ENCODE results near the gene COL4A2.

DNA sequence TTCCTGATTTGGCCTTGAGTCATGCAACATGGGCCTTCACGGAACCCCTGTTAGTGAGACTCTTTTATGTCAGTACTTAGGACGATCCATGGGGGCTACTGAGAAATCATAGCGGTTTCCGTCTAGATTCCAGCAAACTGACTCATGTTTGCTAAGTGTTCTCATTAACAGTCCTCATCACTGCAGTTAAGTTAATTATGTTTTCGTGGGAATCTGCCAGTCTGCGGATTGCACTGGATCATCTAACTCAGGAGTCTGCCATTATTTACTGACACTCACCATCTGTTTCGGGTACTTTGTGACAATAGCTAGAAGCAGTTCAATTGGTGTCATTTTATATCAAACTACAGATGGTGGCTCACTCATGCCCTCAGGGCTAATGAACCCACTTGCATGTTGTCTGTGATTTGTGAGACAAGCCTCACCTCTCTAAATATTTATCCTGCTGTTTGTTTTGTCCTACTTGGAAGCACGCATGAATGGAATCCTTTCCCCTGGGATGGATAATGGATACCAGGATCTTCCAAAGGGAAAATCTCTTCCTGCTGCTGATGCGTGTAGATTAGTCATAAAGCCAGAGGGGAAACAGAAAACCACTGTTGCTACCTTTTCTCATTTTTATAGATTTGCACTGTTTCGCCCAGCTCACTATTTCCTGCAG, 192.7 kb downstream of the COL4A2 start:
- TF ChIP-seq, protein P1, sequence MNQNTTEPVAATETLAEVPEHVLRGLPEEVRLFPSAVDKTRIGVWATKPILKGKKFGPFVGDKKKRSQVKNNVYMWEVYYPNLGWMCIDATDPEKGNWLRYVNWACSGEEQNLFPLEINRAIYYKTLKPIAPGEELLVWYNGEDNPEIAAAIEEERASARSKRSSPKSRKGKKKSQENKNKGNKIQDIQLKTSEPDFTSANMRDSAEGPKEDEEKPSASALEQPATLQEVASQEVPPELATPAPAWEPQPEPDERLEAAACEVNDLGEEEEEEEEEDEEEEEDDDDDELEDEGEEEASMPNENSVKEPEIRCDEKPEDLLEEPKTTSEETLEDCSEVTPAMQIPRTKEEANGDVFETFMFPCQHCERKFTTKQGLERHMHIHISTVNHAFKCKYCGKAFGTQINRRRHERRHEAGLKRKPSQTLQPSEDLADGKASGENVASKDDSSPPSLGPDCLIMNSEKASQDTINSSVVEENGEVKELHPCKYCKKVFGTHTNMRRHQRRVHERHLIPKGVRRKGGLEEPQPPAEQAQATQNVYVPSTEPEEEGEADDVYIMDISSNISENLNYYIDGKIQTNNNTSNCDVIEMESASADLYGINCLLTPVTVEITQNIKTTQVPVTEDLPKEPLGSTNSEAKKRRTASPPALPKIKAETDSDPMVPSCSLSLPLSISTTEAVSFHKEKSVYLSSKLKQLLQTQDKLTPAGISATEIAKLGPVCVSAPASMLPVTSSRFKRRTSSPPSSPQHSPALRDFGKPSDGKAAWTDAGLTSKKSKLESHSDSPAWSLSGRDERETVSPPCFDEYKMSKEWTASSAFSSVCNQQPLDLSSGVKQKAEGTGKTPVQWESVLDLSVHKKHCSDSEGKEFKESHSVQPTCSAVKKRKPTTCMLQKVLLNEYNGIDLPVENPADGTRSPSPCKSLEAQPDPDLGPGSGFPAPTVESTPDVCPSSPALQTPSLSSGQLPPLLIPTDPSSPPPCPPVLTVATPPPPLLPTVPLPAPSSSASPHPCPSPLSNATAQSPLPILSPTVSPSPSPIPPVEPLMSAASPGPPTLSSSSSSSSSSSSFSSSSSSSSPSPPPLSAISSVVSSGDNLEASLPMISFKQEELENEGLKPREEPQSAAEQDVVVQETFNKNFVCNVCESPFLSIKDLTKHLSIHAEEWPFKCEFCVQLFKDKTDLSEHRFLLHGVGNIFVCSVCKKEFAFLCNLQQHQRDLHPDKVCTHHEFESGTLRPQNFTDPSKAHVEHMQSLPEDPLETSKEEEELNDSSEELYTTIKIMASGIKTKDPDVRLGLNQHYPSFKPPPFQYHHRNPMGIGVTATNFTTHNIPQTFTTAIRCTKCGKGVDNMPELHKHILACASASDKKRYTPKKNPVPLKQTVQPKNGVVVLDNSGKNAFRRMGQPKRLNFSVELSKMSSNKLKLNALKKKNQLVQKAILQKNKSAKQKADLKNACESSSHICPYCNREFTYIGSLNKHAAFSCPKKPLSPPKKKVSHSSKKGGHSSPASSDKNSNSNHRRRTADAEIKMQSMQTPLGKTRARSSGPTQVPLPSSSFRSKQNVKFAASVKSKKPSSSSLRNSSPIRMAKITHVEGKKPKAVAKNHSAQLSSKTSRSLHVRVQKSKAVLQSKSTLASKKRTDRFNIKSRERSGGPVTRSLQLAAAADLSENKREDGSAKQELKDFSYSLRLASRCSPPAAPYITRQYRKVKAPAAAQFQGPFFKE (tag by site-specific recombination; IDR thresholded peaks at IDR 0.05; ENCODE audit: borderline replicate concordance), result no peak
- TF ChIP-seq, protein P2, sequence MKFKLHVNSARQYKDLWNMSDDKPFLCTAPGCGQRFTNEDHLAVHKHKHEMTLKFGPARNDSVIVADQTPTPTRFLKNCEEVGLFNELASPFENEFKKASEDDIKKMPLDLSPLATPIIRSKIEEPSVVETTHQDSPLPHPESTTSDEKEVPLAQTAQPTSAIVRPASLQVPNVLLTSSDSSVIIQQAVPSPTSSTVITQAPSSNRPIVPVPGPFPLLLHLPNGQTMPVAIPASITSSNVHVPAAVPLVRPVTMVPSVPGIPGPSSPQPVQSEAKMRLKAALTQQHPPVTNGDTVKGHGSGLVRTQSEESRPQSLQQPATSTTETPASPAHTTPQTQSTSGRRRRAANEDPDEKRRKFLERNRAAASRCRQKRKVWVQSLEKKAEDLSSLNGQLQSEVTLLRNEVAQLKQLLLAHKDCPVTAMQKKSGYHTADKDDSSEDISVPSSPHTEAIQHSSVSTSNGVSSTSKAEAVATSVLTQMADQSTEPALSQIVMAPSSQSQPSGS (tag by site-specific recombination; IDR thresholded peaks at IDR 0.05; ENCODE audit: low read depth), result no peak
- no peak for TF ChIP-seq FEZF1 (tag by site-specific recombination; IDR thresholded peaks at IDR 0.05)
- TF ChIP-seq, protein P3, sequence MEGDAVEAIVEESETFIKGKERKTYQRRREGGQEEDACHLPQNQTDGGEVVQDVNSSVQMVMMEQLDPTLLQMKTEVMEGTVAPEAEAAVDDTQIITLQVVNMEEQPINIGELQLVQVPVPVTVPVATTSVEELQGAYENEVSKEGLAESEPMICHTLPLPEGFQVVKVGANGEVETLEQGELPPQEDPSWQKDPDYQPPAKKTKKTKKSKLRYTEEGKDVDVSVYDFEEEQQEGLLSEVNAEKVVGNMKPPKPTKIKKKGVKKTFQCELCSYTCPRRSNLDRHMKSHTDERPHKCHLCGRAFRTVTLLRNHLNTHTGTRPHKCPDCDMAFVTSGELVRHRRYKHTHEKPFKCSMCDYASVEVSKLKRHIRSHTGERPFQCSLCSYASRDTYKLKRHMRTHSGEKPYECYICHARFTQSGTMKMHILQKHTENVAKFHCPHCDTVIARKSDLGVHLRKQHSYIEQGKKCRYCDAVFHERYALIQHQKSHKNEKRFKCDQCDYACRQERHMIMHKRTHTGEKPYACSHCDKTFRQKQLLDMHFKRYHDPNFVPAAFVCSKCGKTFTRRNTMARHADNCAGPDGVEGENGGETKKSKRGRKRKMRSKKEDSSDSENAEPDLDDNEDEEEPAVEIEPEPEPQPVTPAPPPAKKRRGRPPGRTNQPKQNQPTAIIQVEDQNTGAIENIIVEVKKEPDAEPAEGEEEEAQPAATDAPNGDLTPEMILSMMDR (tag by site-specific recombination; IDR thresholded peaks at IDR 0.05), result no peak
- TF ChIP-seq, protein P4, sequence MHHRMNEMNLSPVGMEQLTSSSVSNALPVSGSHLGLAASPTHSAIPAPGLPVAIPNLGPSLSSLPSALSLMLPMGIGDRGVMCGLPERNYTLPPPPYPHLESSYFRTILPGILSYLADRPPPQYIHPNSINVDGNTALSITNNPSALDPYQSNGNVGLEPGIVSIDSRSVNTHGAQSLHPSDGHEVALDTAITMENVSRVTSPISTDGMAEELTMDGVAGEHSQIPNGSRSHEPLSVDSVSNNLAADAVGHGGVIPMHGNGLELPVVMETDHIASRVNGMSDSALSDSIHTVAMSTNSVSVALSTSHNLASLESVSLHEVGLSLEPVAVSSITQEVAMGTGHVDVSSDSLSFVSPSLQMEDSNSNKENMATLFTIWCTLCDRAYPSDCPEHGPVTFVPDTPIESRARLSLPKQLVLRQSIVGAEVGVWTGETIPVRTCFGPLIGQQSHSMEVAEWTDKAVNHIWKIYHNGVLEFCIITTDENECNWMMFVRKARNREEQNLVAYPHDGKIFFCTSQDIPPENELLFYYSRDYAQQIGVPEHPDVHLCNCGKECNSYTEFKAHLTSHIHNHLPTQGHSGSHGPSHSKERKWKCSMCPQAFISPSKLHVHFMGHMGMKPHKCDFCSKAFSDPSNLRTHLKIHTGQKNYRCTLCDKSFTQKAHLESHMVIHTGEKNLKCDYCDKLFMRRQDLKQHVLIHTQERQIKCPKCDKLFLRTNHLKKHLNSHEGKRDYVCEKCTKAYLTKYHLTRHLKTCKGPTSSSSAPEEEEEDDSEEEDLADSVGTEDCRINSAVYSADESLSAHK (tag by site-specific recombination; IDR thresholded peaks at IDR 0.05), result no peak
- no peak for TF ChIP-seq ZNF341 (tag by site-specific recombination; IDR thresholded peaks at IDR 0.05; ENCODE audit: low read depth)
- TF ChIP-seq ZNF777 (tag by site-specific recombination; IDR thresholded peaks at IDR 0.05; ENCODE audit: borderline replicate concordance), result no peak
- TF ChIP-seq, protein P5, sequence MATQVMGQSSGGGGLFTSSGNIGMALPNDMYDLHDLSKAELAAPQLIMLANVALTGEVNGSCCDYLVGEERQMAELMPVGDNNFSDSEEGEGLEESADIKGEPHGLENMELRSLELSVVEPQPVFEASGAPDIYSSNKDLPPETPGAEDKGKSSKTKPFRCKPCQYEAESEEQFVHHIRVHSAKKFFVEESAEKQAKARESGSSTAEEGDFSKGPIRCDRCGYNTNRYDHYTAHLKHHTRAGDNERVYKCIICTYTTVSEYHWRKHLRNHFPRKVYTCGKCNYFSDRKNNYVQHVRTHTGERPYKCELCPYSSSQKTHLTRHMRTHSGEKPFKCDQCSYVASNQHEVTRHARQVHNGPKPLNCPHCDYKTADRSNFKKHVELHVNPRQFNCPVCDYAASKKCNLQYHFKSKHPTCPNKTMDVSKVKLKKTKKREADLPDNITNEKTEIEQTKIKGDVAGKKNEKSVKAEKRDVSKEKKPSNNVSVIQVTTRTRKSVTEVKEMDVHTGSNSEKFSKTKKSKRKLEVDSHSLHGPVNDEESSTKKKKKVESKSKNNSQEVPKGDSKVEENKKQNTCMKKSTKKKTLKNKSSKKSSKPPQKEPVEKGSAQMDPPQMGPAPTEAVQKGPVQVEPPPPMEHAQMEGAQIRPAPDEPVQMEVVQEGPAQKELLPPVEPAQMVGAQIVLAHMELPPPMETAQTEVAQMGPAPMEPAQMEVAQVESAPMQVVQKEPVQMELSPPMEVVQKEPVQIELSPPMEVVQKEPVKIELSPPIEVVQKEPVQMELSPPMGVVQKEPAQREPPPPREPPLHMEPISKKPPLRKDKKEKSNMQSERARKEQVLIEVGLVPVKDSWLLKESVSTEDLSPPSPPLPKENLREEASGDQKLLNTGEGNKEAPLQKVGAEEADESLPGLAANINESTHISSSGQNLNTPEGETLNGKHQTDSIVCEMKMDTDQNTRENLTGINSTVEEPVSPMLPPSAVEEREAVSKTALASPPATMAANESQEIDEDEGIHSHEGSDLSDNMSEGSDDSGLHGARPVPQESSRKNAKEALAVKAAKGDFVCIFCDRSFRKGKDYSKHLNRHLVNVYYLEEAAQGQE (tag by site-specific recombination; IDR thresholded peaks at IDR 0.05), result no peak
